SK-N-SH treated with all-trans-retinoic acid at 6 μM for 48 hours (cell line): Measurements from ENCODE around the gene TAAR9.

Experiments used
- BACH2 ChIP-seq: fragments of 250-450 bp; sonication (Bioruptor Pico); IDR thresholded peaks from 2 replicates; pipeline ENCODE4 v1.9.0; 2021; ENCODE audit warnings: mild to moderate bottlenecking, borderline replicate concordance
- CSRNP3 ChIP-seq: fragments of 250-450 bp; sonication (Bioruptor Pico); IDR thresholded peaks from 2 replicates; pipeline ENCODE4 v1.5.1; 2021; ENCODE audit warnings: mild to moderate bottlenecking, moderate library complexity
- RARB ChIP-seq: fragments of 250-450 bp; sonication (Bioruptor Pico); IDR thresholded peaks from 2 replicates; pipeline ENCODE4 v1.8.0; 2021; ENCODE audit warnings: mild to moderate bottlenecking, moderate library complexity
- SNAI2 ChIP-seq: fragments of 250-450 bp; sonication (Bioruptor Pico); IDR thresholded peaks from 2 replicates; pipeline ENCODE4 v1.5.0; 2020; ENCODE audit warnings: mild to moderate bottlenecking, moderate library complexity
- TCF4 ChIP-seq: fragments of 250-450 bp; sonication (Bioruptor Pico); IDR thresholded peaks from 2 replicates; pipeline ENCODE4 v1.8.0; 2021; ENCODE audit warnings: mild to moderate bottlenecking, moderate library complexity, borderline replicate concordance
- ZFP3 ChIP-seq: fragments of 250-450 bp; sonication (Bioruptor Pico); IDR thresholded peaks from 2 replicates; pipeline ENCODE4 v1.5.0; 2020; ENCODE audit warnings: mild to moderate bottlenecking, moderate library complexity

GRCh38 chr6:132584698-132585097, 46.6 kb downstream of the TAAR9 start:
- no peak for TF ChIP-seq RARB
- TF ChIP-seq TCF4 (CRISPR knock-in tag): no peak
- no peak for TF ChIP-seq CSRNP3
- TF ChIP-seq BACH2: no peak
- no peak for TF ChIP-seq ZFP3 (CRISPR knock-in tag)
- TF ChIP-seq SNAI2 (CRISPR knock-in tag): no peak
